Activated naive CD4-positive, alpha-beta T cell treated with anti-CD3 and anti-CD28 coated beads, Interleukin-2, amount 50 U/mL, for 16 hours (primary cell): Measurements from ENCODE around the gene GABRB3.

Experiments
- DNase-seq: peaks from one replicate; pipeline ENCODE4 v3.0.0-alpha.2; 2020

GABRB3 gene

DNA sequence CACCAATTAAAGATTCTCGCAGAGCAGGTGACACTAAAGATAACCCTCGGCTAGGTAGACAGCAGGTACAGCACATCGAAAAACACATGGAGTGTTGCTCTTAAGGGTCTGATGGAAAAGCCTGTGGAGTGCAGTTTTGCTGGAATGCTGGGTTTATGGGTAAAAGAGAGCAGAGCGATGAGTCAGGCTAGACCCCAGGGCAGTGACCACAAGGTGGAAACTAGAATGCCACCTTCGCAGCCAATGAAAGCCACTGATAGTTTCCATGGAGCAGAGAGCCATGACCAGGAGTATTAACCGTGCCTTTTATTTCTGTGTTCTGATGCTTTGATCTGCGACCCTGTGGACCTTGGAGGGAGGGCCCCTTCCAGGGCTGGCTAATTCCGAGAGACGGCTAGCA lies 149.8 kb downstream of the GABRB3 start:
- DNase-seq = no peak

- no peak for DNase-seq
Observed at GRCh38 chr15:26621816-26622215, 151.1 kb downstream of the GABRB3 start.

DNA sequence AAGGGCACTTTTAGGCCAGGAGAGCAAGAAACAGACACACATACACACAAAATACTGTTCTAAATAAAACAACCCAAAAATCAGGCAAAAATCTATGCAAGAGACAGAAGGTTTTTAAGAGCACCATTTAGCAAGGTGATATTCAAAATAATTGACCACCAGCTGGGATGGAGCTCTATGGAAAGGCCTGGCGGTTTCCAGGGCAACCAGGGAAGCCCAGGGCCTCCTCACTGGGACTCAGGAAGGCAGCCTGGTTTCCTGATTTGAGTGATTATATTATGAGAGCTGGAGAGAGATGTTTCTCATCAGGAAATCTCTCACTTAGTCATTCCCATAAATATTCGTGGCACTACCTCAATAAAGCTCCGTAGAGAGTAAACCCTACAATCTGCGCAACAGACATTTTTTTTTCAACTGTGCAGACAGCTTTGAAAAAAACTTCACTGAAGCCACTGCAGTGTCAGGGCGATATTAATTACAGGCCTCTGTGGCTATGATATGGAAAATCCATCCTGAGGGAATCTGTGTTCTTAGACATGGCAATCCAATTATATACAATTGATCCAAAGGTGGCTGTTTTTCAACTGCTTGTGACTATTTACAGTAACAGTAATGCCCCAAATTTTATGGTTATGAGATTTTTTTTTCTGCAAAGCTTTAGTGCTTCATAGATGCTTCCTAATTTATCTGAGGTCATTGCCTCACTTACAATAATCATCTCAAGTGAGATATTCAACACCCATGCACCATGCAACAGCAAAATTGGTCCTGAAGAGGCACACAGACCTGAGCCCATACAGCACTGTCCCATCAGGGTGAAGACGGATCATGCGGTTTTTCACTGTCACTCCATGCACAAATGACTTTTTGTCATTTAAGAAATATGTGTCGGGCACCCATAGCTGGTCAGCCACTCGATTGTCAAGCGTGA lies 152.1 kb downstream of the GABRB3 start:
- DNase-seq = no peak

DNA sequence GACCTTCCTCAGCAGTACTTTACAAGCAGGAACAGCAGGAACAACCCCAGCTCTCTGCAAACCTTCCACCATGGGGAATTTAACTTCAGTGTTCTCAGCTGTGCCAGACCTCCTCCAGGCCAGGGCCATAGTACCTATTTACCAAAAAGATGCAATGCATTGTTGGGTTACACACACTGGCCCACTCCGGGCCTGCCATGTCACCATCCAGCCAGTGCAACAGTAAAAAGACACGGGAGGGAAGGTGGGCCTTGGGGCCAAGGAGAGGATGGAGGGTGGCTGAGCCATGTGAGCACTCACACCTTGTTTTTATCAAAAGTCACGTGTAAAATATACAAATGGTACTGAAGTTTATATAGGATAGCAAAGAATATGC lies 157.0 kb downstream of the GABRB3 start:
- DNase-seq = no peak

DNA sequence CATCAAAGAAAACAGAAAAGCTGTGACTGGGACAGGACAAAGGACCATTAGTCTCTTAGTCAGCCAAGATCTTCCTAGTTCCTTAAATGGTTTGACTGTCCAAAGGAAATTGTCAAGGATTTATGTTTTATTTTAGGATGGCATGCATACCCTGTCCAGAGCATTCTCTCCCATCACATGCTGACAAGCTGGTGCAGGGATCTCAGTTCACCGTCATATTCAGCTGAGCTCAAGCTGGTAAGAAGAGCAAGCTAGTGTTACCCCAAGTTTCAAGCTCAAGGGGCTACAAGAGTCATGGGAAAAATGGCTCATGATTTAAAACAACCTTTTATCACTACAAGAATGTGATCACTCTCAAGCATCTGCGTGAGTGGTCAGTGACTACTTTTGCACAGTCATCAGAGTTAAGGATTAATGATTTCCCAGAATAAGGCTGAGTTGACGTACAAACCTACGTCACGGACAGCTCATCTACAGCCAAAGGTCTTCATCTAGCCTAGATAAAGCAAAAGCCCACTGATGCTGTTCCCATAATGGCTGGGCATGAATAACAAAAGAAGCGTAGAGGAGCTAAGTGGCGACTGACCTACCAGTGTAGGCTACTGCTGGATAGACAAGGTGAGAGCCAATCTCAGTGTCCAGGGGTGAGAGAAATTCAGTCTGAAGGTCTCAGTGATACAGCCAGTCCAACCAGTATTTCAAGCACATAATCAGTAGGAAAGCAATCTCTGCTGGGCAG lies 157.5 kb downstream of the GABRB3 start:
- DNase-seq = no peak

DNA sequence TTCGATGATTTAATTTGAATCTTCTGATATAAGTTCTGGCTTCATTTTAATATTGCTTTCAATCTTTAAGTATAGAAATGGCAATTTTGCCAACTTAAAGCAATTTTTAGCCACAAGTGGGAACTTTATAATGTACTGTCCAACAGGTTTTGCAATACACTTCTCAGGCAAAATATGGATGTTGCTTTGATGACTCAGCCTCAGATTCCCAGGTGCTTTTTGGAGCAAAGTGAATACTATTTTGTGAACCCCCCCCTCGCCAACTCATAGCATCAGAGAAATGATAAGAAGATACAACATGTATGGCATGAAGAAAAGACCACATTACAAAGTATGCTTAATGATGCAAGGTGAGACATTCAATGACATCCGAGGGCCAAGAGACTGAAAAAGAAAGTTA lies 158.1 kb downstream of the GABRB3 start:
- no peak for DNase-seq

DNA sequence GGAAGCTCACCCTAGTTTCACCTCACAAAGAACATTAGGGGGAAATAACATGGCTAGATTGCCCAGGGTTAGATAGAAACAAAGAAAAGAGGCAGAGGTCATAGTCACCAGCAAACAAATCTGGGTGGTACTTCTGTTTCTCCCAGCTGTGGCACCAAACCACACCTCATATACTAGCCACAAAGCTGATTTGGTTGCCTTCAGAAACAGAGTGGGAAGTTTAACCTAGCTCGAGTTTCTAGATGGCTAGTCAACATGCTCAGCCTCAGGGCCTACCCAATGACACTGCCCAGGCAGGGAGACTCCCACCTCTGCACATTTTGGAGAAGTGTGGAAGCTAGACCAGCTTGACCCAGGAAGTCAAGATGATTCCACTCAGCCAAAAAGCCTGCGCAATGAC lies 174.2 kb downstream of the GABRB3 start:
- DNase-seq = no peak

GRCh38 chr15:26595611-26596010 lies 177.3 kb downstream of the GABRB3 start:
- DNase-seq = no peak

DNA sequence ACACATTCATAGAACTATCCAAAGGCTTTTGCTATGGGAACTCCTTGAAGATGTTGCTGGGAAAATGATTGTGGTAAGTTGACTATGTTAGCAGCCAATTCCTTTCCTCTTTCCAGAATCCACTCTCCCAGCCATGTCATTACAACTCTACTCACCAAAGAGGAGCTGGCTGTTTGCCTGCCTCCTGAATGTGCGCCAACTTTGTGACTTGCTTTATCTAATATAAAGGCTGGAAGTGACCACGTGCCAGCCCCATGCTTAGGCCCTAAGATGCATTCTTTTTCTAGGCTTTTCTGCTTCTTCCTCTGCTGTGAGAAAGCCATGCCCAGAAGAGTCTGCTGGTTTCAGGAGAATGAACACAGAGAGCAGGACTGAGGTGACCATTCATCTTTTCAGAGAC lies 182.2 kb downstream of the GABRB3 start:
- DNase-seq = no peak

DNA sequence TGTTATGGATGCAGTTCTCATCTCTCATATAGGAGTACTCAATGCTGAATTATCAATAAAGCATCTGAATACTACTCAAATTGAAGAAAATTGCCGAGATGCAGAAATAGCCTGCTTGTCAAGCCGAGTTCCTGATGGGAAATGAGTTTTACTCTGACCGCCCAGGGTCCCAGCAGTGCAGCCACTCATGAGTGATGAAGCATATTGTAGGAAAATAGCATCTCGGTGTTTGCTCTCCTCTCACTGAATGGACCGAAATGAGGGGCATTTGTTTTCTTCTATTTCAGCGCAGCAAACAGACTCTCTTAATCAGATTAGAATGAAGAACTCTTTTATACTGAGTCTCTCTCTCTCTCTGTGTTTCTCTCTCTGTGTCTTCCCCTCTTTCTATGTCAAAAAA lies 190.0 kb downstream of the GABRB3 start:
- DNase-seq = no peak

DNA sequence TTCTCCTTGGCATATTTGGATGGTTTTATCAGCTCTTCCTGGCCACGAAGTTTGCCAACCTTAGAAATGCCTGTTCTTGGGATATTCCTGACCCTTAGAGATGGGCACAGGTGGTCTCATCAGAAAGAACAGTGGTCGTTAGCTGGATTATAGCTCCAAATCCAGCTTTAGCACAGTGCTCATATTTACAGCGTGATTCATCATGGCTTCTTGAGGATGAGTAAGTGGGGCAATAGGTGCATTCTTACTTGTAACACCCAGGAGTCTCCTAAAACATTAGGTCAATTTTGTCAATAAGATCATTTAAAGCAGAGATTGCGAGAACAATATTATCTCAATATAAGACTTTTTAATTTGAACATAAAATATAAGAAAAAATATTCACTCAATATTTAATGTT lies 191.9 kb downstream of the GABRB3 start:
- DNase-seq = no peak

DNA sequence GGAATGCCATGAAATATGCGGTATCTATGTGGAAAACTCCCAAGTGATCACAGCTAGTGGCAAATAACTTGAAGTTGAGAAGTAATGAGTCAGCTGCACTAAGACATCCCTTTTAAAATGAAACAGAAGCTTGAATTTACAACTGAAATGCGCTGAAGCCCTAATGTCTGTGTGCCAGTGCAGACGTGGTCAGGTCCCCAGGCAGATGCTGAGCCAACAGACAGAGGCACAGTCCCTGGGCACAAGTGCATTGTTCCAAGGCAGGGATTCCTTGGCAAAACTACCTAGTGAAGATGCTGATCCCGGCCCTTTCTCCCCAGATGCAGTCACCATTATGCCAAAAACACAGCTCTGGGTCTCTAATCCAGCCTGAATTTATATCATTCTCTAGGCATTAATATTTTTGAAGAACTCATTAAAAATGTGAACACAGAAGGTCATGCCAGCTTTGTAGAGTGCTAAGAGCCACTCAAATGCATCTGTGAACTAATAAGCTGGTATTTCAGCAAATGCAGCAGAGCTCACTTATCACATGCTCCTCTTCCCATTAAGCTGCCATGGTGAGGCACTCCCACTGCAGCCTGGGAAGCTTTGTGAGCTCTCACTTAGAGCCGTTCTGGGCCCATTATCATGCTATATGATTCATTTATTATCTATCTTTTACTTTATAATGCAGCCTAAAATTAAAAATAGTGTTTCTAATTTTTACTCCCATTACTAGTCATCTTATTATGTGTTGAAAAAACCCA lies 200.1 kb downstream of the GABRB3 start:
- no peak for DNase-seq

DNA sequence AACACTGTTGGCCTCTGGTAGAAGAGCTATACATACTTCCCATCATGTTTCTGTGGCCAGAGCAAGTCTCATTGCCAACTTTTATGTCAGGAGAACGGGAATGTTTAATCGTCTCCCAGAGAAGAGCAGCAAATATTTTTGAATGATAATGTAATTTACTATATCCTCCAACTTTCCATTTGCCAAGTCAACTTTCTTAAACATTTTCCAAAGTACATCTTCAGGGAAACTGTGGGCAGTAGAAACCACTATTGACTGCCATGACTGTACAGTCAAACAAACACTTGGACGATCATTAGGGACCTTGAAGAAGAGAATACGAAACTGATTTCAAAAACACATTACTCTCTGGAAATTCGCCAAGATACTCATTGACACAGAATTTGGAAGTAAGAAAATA lies 201.5 kb downstream of the GABRB3 start:
- DNase-seq = no peak

DNA sequence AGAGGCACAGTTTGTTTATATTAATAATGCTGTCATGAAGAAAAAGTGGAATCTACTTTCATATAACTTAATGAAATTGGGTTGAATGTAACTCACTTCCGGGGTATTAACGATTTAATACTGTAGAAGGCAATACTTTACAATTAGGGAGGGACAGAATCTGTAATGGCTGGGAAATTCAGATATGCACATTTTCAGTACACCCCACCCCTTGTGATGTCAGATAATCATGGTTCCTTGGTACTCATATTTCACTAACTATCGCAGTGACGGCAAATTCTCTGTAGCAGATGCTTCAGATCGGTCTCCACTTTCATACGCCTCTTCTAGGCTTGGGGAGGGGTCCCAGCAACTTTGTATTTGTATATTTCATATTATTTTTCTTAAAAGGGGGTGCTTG lies 207.3 kb downstream of the GABRB3 start:
- no peak for DNase-seq

DNA sequence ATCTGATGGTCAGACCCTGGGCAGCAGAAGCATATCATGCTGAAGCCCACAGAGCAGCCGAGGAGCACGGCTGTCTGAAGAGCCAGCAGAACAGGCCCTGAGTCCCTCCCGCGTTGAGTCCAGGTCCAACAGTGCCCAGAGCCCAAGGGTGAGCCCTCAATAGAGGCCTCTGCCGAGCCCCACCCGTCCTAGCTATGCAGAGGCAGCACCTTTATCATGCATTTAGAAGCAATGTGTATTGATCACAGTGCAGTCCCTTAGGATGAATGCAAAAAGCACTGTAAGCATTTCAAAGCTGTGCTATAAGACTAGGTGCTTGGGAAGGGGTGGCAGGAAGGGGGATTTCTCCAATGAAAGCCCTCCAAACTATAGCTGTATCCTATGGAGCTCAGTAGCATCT lies 208.5 kb downstream of the GABRB3 start:
- no peak for DNase-seq

DNA sequence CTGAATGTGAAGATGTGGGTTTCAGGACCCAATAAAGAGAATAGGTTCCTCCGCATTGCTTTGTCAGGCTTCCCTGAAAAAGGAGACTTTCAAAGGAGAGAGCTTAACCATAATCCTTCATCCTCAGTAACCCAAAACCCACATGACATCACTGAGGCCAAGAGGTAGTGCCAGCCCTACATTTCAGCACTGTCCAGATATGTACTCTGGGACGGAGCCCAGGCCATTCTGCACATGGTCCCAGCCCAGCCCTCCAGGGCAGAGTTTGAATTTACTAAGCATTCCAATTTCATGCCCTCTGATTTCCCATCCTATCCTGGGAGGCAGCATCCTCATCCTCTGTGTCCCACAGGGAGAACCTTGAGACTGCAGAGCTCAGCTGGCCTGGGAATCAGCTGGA lies 210.5 kb downstream of the GABRB3 start:
- DNase-seq = no peak

DNA sequence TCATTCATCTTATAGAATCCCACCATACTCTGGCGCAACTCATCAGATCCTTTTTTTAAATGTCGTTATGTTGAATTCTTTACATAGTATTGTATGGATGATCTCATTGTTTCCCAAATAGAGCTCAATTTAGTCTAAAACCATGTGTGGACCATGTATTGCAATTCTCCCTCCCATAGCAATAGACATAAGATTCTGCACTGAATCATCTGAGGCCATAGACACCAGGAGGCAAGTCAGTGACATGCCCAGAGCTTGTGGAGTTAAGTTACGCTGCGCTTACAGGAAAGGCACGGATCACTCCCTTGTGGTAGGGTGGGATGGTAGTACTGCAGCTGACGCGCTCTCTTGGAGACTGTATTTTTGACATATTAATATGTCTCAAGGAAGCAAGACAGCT lies 211.0 kb downstream of the GABRB3 start:
- DNase-seq = no peak

GRCh38 chr15:26561130-26561529 lies 211.7 kb downstream of the GABRB3 start:
- no peak for DNase-seq

- DNase-seq = no peak
Observed at GRCh38 chr15:26555898-26556297, 217.0 kb downstream of the GABRB3 start.

DNA sequence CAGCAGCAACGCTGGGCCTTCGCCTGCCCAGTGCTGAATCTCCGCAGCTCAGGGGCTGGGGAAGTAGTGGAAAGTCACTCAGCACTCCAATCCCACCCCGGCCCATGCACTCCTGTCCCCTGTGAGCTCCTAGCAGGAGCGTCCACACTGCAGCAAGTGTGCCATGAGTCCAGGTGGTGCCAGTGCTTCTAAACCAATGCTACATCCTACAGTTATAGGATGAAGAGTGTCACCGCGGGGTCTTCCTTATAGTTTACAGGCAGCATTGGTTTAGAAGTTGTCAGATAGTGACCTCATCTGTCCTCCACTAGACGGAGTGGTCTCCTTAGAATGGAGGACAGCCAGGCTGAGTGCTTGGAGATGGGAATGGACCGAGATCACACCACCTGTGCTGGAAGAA lies 221.4 kb downstream of the GABRB3 start:
- no peak for DNase-seq

DNA sequence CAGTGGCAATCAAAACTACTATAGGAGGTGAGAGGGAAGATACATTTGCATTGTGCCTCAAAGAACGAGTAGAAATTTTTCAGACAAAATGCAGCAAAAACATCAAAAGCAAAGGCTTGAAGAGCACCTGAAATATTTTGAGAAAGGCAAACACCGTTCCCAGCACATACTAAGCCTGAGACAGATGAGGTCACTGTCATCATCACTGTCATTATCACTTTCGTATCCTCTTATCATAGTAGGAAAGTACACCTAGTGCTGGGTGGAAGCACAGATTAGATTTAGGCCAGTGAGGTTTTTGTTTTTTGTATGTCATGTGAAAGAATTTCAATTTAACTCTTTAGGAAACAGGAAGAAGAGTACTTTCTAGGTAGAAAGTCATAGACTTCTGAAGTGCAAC lies 222.0 kb downstream of the GABRB3 start:
- DNase-seq = no peak

DNA sequence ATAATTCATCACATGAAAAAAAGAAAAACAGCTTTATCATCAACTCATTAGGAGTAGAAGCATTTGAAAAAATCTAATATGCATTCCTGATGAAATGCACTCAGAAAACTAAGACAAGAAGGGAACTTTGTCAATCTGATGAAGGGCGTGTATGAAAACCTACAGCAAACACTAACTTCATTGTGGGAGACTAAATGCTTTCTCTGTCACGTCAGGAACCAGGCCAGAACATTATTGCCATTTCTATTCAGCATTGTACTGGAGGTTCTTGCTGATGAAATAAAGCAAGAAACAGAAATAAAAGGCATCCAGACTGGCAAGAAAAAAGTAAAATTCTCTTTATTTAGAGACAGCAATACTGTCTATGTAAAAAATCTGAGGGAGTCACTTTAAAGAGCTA lies 235.2 kb downstream of the GABRB3 start:
- no peak for DNase-seq

DNA sequence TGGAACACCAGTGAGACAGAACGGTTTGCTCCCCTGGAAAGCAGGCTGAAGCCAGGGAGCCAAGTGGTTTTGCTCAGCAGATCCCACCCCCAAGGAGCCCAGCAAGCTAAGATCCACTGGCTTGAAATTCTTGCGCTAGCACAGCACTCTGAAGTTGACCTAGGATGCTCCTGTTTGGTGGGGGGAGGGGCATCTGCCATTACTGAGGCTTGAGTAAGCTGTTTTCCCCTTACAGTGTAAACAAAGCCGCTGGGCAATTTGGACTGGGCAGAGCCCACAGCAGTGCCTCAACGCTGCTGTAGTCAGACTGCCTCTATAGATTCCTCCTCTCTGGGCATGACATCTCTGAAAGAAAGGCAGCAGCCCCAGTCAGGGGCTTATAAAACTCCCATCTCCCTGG lies 241.4 kb downstream of the GABRB3 start:
- DNase-seq = no peak

DNA sequence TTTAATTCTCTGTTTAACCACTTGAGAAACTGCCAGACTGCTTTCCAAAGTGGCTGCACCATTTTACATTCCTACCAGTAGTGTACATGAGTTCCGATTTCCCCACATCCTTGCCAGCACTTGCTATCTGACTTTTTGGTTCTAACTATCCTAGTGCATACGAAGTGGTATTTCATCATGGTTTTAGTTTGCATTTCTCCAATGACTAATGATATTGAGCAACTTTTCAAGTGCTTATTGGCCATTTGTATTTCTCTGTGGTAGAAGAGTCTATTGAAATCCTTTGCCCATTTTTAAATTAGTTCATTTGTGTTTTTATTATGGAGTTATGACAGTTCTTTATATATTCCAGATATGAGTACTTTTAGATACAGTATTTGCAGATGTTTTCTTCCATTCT lies 247.8 kb downstream of the GABRB3 start:
- no peak for DNase-seq
